K562 (cell line): ENCODE measurements around the gene CLIC3.

Source experiments
- ARNT ChIP-seq, 2 experiments: fragments of 450-650 bp; IDR thresholded peaks; 2 replicates each; pipeline ENCODE4 v1.6.1; 2016; ENCODE audit warnings: mild to moderate bottlenecking in 1 of 2
- FOS ChIP-seq: IDR thresholded peaks from 3 replicates; pipeline ENCODE4 v1.6.1; 2011; ENCODE audit not compliant: insufficient read length; ENCODE audit errors: extremely low read depth
- HNRNPUL1 ChIP-seq: fragments of 200-400 bp; formaldehyde crosslinking; IDR thresholded peaks from 2 replicates; pipeline ENCODE4 v1.6.1; 2017; ENCODE audit warnings: low read length
- ILF3 ChIP-seq: fragments of 450-650 bp; IDR thresholded peaks from 2 replicates; pipeline ENCODE4 v1.6.1; 2018; ENCODE audit warnings: antibody characterized with exemption, mild to moderate bottlenecking, moderate library complexity, borderline replicate concordance
- KAT2B ChIP-seq: IDR thresholded peaks from one replicate; pipeline ENCODE4 v1.6.1; 2012; ENCODE audit warnings: low read depth, mild to moderate bottlenecking, control low read depth, inconsistent platforms, low read length, moderate library complexity
- KLF10 ChIP-seq: fragments of 250-450 bp; sonication (Bioruptor Pico); IDR thresholded peaks from 2 replicates; pipeline ENCODE4 v1.6.1; 2021; ENCODE audit warnings: matching md5 sums
- MBD2 ChIP-seq: sonication (generic); IDR thresholded peaks from 2 replicates; pipeline ENCODE4 v1.6.1; 2016; ENCODE audit warnings: low read depth, borderline replicate concordance
- NR3C1 ChIP-seq: sonication (generic); formaldehyde crosslinking; IDR thresholded peaks from 2 replicates; pipeline ENCODE4 v1.8.1; 2022; ENCODE audit warnings: missing genetic modification reagents
- POLR2A ChIP-seq: fragments of 450-650 bp; conservative IDR thresholded peaks from 2 replicates; pipeline ENCODE4 v1.6.1; 2016
- RFX5 ChIP-seq: IDR thresholded peaks from 2 replicates; pipeline ENCODE4 v1.6.1; 2011; ENCODE audit warnings: low read depth, mild to moderate bottlenecking, improper control_type of control experiment, low read length
- ZNF282 ChIP-seq: sonication (generic); formaldehyde crosslinking; IDR thresholded peaks from 2 replicates; pipeline ENCODE4 v1.8.1; 2023; ENCODE audit warnings: missing genetic modification reagents
- ZNF707 ChIP-seq: fragments of 250-450 bp; sonication (Bioruptor Pico); conservative IDR thresholded peaks from 2 replicates; pipeline ENCODE4 v1.8.0; 2022; ENCODE audit warnings: inconsistent platforms, mild to moderate bottlenecking, moderate library complexity
- TF ChIP-seq, protein P1 (sequence below), 3 experiments: IDR thresholded peaks in 2 of 3; conservative IDR thresholded peaks in 1 of 3; 2 replicates each; pipeline ENCODE4 v1.5.1; 2011 to 2012; ENCODE audit warnings: low read length in 3 of 3, mild to moderate bottlenecking in 3 of 3, control low read depth in 2 of 3, improper control_type of control experiment in 1 of 3, inconsistent platforms in 1 of 3, low read depth in 1 of 3, mixed read lengths in 1 of 3, moderate library complexity in 1 of 3; ENCODE audit not compliant: insufficient read depth in 2 of 3
- TF ChIP-seq, protein P2 (sequence below): fragments of 200-800 bp; sonication (Bioruptor generic); IDR thresholded peaks from 2 replicates; pipeline ENCODE4 v1.6.1; 2016; ENCODE audit warnings: missing genetic modification characterization, missing compliant biosample characterization

DNA sequence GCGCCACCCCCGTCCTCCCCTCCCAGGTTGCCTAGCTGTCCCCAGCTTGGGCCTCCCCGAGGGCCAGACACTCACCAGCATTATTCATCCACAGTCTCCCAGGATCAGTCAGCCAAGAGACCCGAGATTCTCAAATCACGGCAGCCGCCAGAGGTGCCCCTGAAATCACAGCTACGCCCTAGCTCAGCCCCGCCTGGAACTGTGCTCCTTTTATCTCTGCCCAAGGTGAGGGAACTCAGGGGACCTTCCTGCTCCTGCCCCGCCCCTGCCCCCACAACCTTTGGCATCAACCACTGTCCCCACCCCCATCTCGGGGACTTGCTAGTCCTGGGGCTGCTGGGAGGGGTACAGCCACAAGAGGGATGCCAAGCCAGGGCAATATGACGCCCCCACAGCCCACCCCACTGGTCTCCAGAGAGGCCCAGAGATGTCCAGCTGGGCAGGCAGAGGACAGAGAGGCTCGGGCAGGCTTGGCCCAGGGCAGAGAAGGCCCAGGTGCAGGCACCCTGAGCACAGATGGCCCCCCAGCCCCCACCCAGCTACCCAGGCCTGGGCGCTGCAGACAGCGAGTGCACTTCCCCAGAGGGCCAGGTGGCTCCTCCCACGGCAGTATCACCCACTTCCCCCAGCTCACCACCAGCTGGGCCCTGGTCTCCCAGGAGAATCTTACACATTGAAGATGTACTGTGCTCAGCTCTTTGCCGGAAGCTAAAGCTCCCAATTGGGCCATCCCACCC, 35.7 kb upstream of the CLIC3 start, which contains the start of gene FUT7:
- TF ChIP-seq, protein P1, sequence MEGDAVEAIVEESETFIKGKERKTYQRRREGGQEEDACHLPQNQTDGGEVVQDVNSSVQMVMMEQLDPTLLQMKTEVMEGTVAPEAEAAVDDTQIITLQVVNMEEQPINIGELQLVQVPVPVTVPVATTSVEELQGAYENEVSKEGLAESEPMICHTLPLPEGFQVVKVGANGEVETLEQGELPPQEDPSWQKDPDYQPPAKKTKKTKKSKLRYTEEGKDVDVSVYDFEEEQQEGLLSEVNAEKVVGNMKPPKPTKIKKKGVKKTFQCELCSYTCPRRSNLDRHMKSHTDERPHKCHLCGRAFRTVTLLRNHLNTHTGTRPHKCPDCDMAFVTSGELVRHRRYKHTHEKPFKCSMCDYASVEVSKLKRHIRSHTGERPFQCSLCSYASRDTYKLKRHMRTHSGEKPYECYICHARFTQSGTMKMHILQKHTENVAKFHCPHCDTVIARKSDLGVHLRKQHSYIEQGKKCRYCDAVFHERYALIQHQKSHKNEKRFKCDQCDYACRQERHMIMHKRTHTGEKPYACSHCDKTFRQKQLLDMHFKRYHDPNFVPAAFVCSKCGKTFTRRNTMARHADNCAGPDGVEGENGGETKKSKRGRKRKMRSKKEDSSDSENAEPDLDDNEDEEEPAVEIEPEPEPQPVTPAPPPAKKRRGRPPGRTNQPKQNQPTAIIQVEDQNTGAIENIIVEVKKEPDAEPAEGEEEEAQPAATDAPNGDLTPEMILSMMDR (IDR thresholded peaks at IDR 0.05 in 2 of 3, conservative IDR thresholded peaks at IDR 0.05 in 1 of 3; ENCODE audit: insufficient read depth in 2 of 3, low read depth in 1 of 3, low read length in 3 of 3) = no peak
- TF ChIP-seq NR3C1 (CRISPR knock-in tag) = no peak
- no peak for TF ChIP-seq ILF3
- no peak for TF ChIP-seq POLR2A
- no peak for TF ChIP-seq KLF10 (CRISPR knock-in tag)
- TF ChIP-seq, protein P2, sequence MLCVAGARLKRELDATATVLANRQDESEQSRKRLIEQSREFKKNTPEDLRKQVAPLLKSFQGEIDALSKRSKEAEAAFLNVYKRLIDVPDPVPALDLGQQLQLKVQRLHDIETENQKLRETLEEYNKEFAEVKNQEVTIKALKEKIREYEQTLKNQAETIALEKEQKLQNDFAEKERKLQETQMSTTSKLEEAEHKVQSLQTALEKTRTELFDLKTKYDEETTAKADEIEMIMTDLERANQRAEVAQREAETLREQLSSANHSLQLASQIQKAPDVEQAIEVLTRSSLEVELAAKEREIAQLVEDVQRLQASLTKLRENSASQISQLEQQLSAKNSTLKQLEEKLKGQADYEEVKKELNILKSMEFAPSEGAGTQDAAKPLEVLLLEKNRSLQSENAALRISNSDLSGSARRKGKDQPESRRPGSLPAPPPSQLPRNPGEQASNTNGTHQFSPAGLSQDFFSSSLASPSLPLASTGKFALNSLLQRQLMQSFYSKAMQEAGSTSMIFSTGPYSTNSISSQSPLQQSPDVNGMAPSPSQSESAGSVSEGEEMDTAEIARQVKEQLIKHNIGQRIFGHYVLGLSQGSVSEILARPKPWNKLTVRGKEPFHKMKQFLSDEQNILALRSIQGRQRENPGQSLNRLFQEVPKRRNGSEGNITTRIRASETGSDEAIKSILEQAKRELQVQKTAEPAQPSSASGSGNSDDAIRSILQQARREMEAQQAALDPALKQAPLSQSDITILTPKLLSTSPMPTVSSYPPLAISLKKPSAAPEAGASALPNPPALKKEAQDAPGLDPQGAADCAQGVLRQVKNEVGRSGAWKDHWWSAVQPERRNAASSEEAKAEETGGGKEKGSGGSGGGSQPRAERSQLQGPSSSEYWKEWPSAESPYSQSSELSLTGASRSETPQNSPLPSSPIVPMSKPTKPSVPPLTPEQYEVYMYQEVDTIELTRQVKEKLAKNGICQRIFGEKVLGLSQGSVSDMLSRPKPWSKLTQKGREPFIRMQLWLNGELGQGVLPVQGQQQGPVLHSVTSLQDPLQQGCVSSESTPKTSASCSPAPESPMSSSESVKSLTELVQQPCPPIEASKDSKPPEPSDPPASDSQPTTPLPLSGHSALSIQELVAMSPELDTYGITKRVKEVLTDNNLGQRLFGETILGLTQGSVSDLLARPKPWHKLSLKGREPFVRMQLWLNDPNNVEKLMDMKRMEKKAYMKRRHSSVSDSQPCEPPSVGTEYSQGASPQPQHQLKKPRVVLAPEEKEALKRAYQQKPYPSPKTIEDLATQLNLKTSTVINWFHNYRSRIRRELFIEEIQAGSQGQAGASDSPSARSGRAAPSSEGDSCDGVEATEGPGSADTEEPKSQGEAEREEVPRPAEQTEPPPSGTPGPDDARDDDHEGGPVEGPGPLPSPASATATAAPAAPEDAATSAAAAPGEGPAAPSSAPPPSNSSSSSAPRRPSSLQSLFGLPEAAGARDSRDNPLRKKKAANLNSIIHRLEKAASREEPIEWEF (CRISPR knock-in tag) = no peak
- no peak for TF ChIP-seq RFX5
- TF ChIP-seq MBD2 = no peak
- no peak for TF ChIP-seq ARNT (IDR thresholded peaks at IDR 0.05)
- no peak for TF ChIP-seq FOS
- no peak for TF ChIP-seq ZNF707 (CRISPR knock-in tag)
- TF ChIP-seq HNRNPUL1 = no peak
- no peak for TF ChIP-seq ZNF282 (CRISPR knock-in tag)
- no peak for TF ChIP-seq KAT2B
